ENCODE measurements around the gene RNF150.
"Not testable (repeated sequence)": the region's sequence is repeated elsewhere in the genome, so short reads cannot be mapped to it uniquely, and the experiment has no call there.

The RNF150 gene

GRCh38 chr4:140856621-140857062 is 276.6 kb downstream of the RNF150 start:
- no peak for DNase-seq

GRCh38 chr4:140854168-140854567 is 279.1 kb downstream of the RNF150 start:
- no peak for DNase-seq

GRCh38 chr4:140851804-140852203 is 281.5 kb downstream of the RNF150 start:
- no peak for DNase-seq

- no peak for DNase-seq
Measured at GRCh38 chr4:140851032-140851636, 282.1 kb downstream of the RNF150 start.

GRCh38 chr4:140849526-140849925 is 283.7 kb downstream of the RNF150 start:
- no peak for DNase-seq

- no peak for DNase-seq
Measured at GRCh38 chr4:140846736-140847135, 286.5 kb downstream of the RNF150 start.

- DNase-seq: no peak
Measured at GRCh38 chr4:140844061-140844460, 289.2 kb downstream of the RNF150 start.

- DNase-seq: no peak
Measured at GRCh38 chr4:140841186-140841585, 292.1 kb downstream of the RNF150 start.

GRCh38 chr4:140839888-140840790 is 293.1 kb downstream of the RNF150 start:
- no peak for DNase-seq

GRCh38 chr4:140839406-140839805 is 293.9 kb downstream of the RNF150 start:
- DNase-seq: no peak

- DNase-seq: no peak
Measured at GRCh38 chr4:140837736-140838135, 295.5 kb downstream of the RNF150 start.

- no peak for DNase-seq
Measured at GRCh38 chr4:140834839-140835495, 298.3 kb downstream of the RNF150 start.

GRCh38 chr4:140833280-140833679 is 300.0 kb downstream of the RNF150 start:
- DNase-seq: no peak

- DNase-seq: no peak
Measured at GRCh38 chr4:140829825-140830224, 303.4 kb downstream of the RNF150 start.

GRCh38 chr4:140826701-140827027 is 306.6 kb downstream of the RNF150 start:
- no peak for DNase-seq

- DNase-seq: not testable (repeated sequence)
Measured at GRCh38 chr4:140820520-140820919, 312.7 kb downstream of the RNF150 start.

GRCh38 chr4:140819610-140820009 is 313.7 kb downstream of the RNF150 start:
- no peak for DNase-seq

- no peak for DNase-seq
Measured at GRCh38 chr4:140818433-140818832, 314.8 kb downstream of the RNF150 start.

- no peak for DNase-seq
Measured at GRCh38 chr4:140816806-140817510, 316.3 kb downstream of the RNF150 start.

- DNase-seq: no peak
Measured at GRCh38 chr4:140813804-140814203, 319.5 kb downstream of the RNF150 start.

GRCh38 chr4:140812916-140813315 is 320.4 kb downstream of the RNF150 start:
- no peak for DNase-seq

GRCh38 chr4:140811429-140811828 is 321.8 kb downstream of the RNF150 start:
- DNase-seq: no peak

- DNase-seq: not testable (repeated sequence)
Measured at GRCh38 chr4:140810591-140811169, 322.6 kb downstream of the RNF150 start.
